Measurements from ENCODE around the gene MOV10.

Gene MOV10

GRCh38 chr1:112673592-112674439 lies 643 bp upstream of the MOV10 start:
- DNase-seq (ENCODE audit: low spot score) = no peak

GRCh38 chr1:112674986-112675727 lies 698 bp downstream of the MOV10 start:
- no peak for DNase-seq (ENCODE audit: low spot score)

GRCh38 chr1:112675728-112676381 lies 1.4 kb downstream of the MOV10 start:
- DNase-seq (ENCODE audit: low spot score) = no peak

GRCh38 chr1:112676543-112676942 lies 2.1 kb downstream of the MOV10 start:
- DNase-seq (ENCODE audit: low spot score) = no peak

- no peak for DNase-seq (ENCODE audit: low spot score)
Observed at GRCh38 chr1:112677501-112677900, 3.0 kb downstream of the MOV10 start.

GRCh38 chr1:112678605-112679004 lies 4.1 kb downstream of the MOV10 start:
- no peak for DNase-seq (ENCODE audit: low spot score)

GRCh38 chr1:112685913-112686312 lies 11.5 kb downstream of the MOV10 start:
- DNase-seq (ENCODE audit: low spot score) = no peak

GRCh38 chr1:112686417-112686816 lies 12.0 kb downstream of the MOV10 start:
- DNase-seq (ENCODE audit: low spot score) = no peak

GRCh38 chr1:112686835-112687234 lies 12.4 kb downstream of the MOV10 start:
- no peak for DNase-seq (ENCODE audit: low spot score)

- no peak for DNase-seq (ENCODE audit: low spot score)
Observed at GRCh38 chr1:112687361-112687760, 12.9 kb downstream of the MOV10 start.

- no peak for DNase-seq (ENCODE audit: low spot score)
Observed at GRCh38 chr1:112687785-112688496, 13.5 kb downstream of the MOV10 start.

GRCh38 chr1:112688781-112689193 lies 14.3 kb downstream of the MOV10 start:
- DNase-seq (ENCODE audit: low spot score) = no peak

- DNase-seq (ENCODE audit: low spot score) = no peak
Observed at GRCh38 chr1:112689196-112689841, 14.9 kb downstream of the MOV10 start.

GRCh38 chr1:112689842-112690237 lies 15.4 kb downstream of the MOV10 start:
- no peak for DNase-seq (ENCODE audit: low spot score)

GRCh38 chr1:112692681-112693080 lies 18.2 kb downstream of the MOV10 start:
- DNase-seq (ENCODE audit: low spot score) = no peak

- no peak for DNase-seq (ENCODE audit: low spot score)
Observed at GRCh38 chr1:112693821-112694220, 19.4 kb downstream of the MOV10 start.

- no peak for DNase-seq (ENCODE audit: low spot score)
Observed at GRCh38 chr1:112694363-112694929, 20.0 kb downstream of the MOV10 start.

GRCh38 chr1:112695276-112695675 lies 20.8 kb downstream of the MOV10 start:
- no peak for DNase-seq (ENCODE audit: low spot score)

- DNase-seq (ENCODE audit: low spot score) = no peak
Observed at GRCh38 chr1:112696578-112697314, 22.3 kb downstream of the MOV10 start.

- no peak for DNase-seq (ENCODE audit: low spot score)
Observed at GRCh38 chr1:112697781-112698201, 23.3 kb downstream of the MOV10 start.
